ENCODE data around the gene RFWD3. TPM values are rescaled to one million over a fixed set of nuclear protein-coding genes. Genes with fewer than 3 reads are reported as not detected.
"Not testable (repeated sequence)": the region's sequence is repeated elsewhere in the genome, so short reads cannot be mapped to it uniquely, and the experiment has no call there.

RFWD3 gene
- total RNA-seq, 1 donor from 2014 or later: 34.3 TPM

- no peak overlapping the region for H2AFZ ChIP-seq (ENCODE audit: low read depth, low read length)
- H3K4me2 ChIP-seq (ENCODE audit: low read length): no peak overlapping the region
- FAIRE-seq (no peak), DNase-seq (ENCODE audit: low read depth) (no peak)
- H3K79me2 ChIP-seq (ENCODE audit: insufficient read depth, low read length): peaks cover 97% of the 10 kb centered on the region
- no peaks in the 10 kb centered on the region for H3K27me3 Mint-ChIP-seq (ENCODE audit: low read depth, unreplicated experiment)
- H3K36me3 ChIP-seq (ENCODE audit: insufficient read depth, low read length): peaks cover 30% of the 10 kb centered on the region
- no peak overlapping the region for H3K9ac ChIP-seq (ENCODE audit: low read length)
- H3K9me3 ChIP-seq (ENCODE audit: insufficient read depth, low read depth, low read length): no peaks in the 10 kb centered on the region
- no peaks in the 10 kb centered on the region for H3K27me3 ChIP-seq (ENCODE audit: insufficient read depth, low read length)
- H3K4me3 ChIP-seq (ENCODE audit: insufficient read depth, low read depth, low read length): no peak overlapping the region
- H3K27ac Mint-ChIP-seq (ENCODE audit: unreplicated experiment): no peak overlapping the region
- H3K27ac ChIP-seq (ENCODE audit: low read depth, low read length): no peak overlapping the region
- no peaks in the 10 kb centered on the region for H3K9me3 Mint-ChIP-seq (ENCODE audit: unreplicated experiment)
- TF ChIP-seq EZH2 (IDR thresholded peaks at IDR 0.05; ENCODE audit: insufficient read depth, low read length): no peak
- TF ChIP-seq CTCF (IDR thresholded peaks at IDR 0.05; ENCODE audit: insufficient read depth, low read depth, low read length): no peak
- H3K4me3 Mint-ChIP-seq (ENCODE audit: unreplicated experiment): no peak overlapping the region
- H3K36me3 Mint-ChIP-seq (ENCODE audit: low read depth, unreplicated experiment): peaks cover 7% of the 10 kb centered on the region
- H4K20me1 ChIP-seq (ENCODE audit: insufficient read depth, low read length): peaks cover 58% of the 10 kb centered on the region
- peaks cover 16% of the 10 kb centered on the region for H3K4me1 Mint-ChIP-seq (ENCODE audit: low read depth, unreplicated experiment)
- H3K4me1 ChIP-seq (ENCODE audit: insufficient read depth, low read length): peaks cover 6% of the 10 kb centered on the region
Observed at GRCh38 chr16:74654536-74655050, 12.1 kb downstream of the RFWD3 start.

GRCh38 chr16:74652883-74653282 lies 13.8 kb downstream of the RFWD3 start:
- Histone ChIP-seq H3K36me3 (ENCODE audit: insufficient read depth, low read length) (peaks cover 28% of the 10 kb centered on the region), H4K20me1 (ENCODE audit: insufficient read depth, low read length) (peaks cover 43% of the 10 kb centered on the region), H3K79me2 (ENCODE audit: insufficient read depth, low read length) (peaks cover 85% of the 10 kb centered on the region)
- H3K4me2 ChIP-seq (ENCODE audit: low read length); DNase-seq (ENCODE audit: low read depth); H3K27me3 Mint-ChIP-seq (ENCODE audit: low read depth, unreplicated experiment); H3K27me3 ChIP-seq (ENCODE audit: insufficient read depth, low read length); H3K27ac ChIP-seq (ENCODE audit: low read depth, low read length); H3K27ac Mint-ChIP-seq (ENCODE audit: unreplicated experiment); H3K4me3 Mint-ChIP-seq (ENCODE audit: unreplicated experiment); H3K9me3 Mint-ChIP-seq (ENCODE audit: unreplicated experiment); H3K9ac ChIP-seq (ENCODE audit: low read length); H3K36me3 Mint-ChIP-seq (ENCODE audit: low read depth, unreplicated experiment); H3K9me3 ChIP-seq (ENCODE audit: insufficient read depth, low read depth, low read length); H3K4me3 ChIP-seq (ENCODE audit: insufficient read depth, low read depth, low read length); H3K4me1 ChIP-seq (ENCODE audit: insufficient read depth, low read length); FAIRE-seq; H2AFZ ChIP-seq (ENCODE audit: low read depth, low read length): not testable (repeated sequence)
- peaks cover 12% of the 10 kb centered on the region for H3K4me1 Mint-ChIP-seq (ENCODE audit: low read depth, unreplicated experiment)

- H3K27ac Mint-ChIP-seq (ENCODE audit: unreplicated experiment): no peak overlapping the region
- no peak for FAIRE-seq
Observed at GRCh38 chr16:74652249-74652648, 14.4 kb downstream of the RFWD3 start.

More at GRCh38 chr16:74652249-74652648, 14.4 kb downstream of the RFWD3 start:
- Histone ChIP-seq H3K27ac (ENCODE audit: low read depth, low read length) (no peak overlapping the region), H4K20me1 (ENCODE audit: insufficient read depth, low read length) (peaks cover 42% of the 10 kb centered on the region), H3K4me1 (ENCODE audit: insufficient read depth, low read length) (peaks cover 6% of the 10 kb centered on the region), H3K9me3 (ENCODE audit: insufficient read depth, low read depth, low read length) (no peaks in the 10 kb centered on the region), H3K9ac (ENCODE audit: low read length) (no peak overlapping the region), H2AFZ (ENCODE audit: low read depth, low read length) (no peak overlapping the region), H3K4me3 (ENCODE audit: insufficient read depth, low read depth, low read length) (no peak overlapping the region), H3K27me3 (ENCODE audit: insufficient read depth, low read length) (no peaks in the 10 kb centered on the region), H3K36me3 (ENCODE audit: insufficient read depth, low read length) (peaks cover 28% of the 10 kb centered on the region), H3K4me2 (ENCODE audit: low read length) (no peak overlapping the region), H3K79me2 (ENCODE audit: insufficient read depth, low read length) (peaks cover 79% of the 10 kb centered on the region)
- no peak for TF ChIP-seq CTCF (IDR thresholded peaks at IDR 0.05; ENCODE audit: insufficient read depth, low read depth, low read length)
- H3K9me3 Mint-ChIP-seq (ENCODE audit: unreplicated experiment): no peaks in the 10 kb centered on the region
- no peak for DNase-seq (ENCODE audit: low read depth)
- no peak overlapping the region for H3K4me3 Mint-ChIP-seq (ENCODE audit: unreplicated experiment)
- peaks cover 2% of the 10 kb centered on the region for H3K36me3 Mint-ChIP-seq (ENCODE audit: low read depth, unreplicated experiment)
- peaks cover 12% of the 10 kb centered on the region for H3K4me1 Mint-ChIP-seq (ENCODE audit: low read depth, unreplicated experiment)
- no peaks in the 10 kb centered on the region for H3K27me3 Mint-ChIP-seq (ENCODE audit: low read depth, unreplicated experiment)
